ENCODE data around the gene CCDC183.

The CCDC183 gene

DNA sequence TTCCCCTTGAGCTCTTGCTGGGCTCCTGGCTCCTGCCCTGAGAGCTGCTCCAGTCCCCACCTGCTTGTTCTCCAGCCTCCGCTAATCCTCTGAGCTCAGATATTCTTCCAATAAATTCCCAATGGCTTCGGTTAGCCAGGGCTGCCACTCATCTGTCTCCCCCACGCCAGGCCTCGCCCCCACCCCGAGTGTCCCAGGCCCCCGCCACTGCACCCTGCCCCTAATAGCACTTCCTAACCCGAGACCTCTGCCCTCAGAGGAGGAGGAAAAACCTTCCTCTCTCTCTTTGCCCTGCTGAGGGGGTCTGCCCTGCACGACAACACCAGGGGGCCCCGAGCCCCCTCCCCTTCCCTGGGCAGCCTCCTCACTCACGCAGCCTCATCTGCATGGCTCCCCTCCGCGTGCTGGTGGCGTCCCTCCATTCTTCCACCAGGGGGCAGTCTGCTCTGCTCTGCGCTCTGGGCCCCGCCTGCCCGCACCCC, 26.4 kb upstream of the CCDC183 start:
- TF ChIP-seq CTCF (IDR thresholded peaks at IDR 0.05; ENCODE audit: low read depth, low read length) (peak; percentile 63), MYC (IDR thresholded peaks at IDR 0.05; ENCODE audit: low read depth, low read length) (no peak)
- no peak overlapping the region for H3K4me3 ChIP-seq (ENCODE audit: low read depth, low read length)
- peak; percentile 49 for DNase-seq (ENCODE audit: low read depth)

GRCh38 chr9:136771907-136772415, 24.2 kb upstream of the CCDC183 start:
- TF ChIP-seq CTCF (IDR thresholded peaks at IDR 0.05; ENCODE audit: low read depth, low read length) (no peak), MYC (IDR thresholded peaks at IDR 0.05; ENCODE audit: low read depth, low read length) (no peak), POLR2A (IDR thresholded peaks at IDR 0.05; ENCODE audit: extremely low read depth, insufficient read length) (no peak)
- TF ChIP-seq, protein P1, sequence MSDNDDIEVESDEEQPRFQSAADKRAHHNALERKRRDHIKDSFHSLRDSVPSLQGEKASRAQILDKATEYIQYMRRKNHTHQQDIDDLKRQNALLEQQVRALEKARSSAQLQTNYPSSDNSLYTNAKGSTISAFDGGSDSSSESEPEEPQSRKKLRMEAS (IDR thresholded peaks at IDR 0.05; ENCODE audit: low read depth, low read length), result no peak
- no peak overlapping the region for H3K4me3 ChIP-seq (ENCODE audit: low read depth, low read length)
- DNase-seq (ENCODE audit: low read depth), result no peak

DNA sequence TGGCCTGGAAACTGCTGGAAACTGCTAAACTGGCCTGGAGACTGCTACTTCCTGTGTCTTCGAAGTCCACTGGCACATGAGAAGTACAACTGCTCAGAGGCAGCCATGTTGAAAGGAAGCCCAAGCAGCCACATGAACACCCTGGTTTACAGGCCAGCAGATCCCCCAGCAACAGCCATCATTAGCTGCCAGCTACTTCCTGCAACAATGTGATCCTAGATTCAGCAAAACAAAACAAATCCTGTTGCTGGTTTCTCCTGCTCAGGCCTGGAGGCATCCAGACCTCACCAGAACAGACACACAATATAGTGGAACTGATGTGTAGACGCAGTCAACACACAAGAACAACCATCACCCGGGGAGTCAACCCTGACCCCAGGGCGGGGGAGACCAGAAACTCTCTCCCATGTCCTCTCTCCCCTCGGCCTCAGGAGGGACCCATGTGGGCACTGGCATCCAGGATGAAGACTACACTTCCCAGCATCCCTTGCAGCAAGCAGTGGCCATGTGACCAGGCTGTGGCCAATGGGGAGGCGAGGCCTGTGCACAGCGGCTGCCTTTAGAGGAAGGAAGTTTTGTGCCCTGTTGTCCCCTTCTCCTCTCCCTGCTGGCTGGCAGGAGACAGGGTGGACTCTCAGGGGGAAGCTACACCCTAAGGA, 22.6 kb upstream of the CCDC183 start:
- peak; percentile 70 for DNase-seq (ENCODE audit: low read depth)
- TF ChIP-seq, protein P1 (IDR thresholded peaks at IDR 0.05; ENCODE audit: low read depth, low read length), result peak; percentile 60; the same call in 1 of the 2 replicates
- TF ChIP-seq CTCF (IDR thresholded peaks at IDR 0.05; ENCODE audit: low read depth, low read length), result no peak
- TF ChIP-seq POLR2A (IDR thresholded peaks at IDR 0.05; ENCODE audit: extremely low read depth, insufficient read length), result no peak
- no peak for TF ChIP-seq MYC (IDR thresholded peaks at IDR 0.05; ENCODE audit: low read depth, low read length)
- H3K4me3 ChIP-seq (ENCODE audit: low read depth, low read length), result no peak overlapping the region

GRCh38 chr9:136774416-136775045, 21.6 kb upstream of the CCDC183 start:
- no peak for DNase-seq (ENCODE audit: low read depth)
- TF ChIP-seq CTCF (IDR thresholded peaks at IDR 0.05; ENCODE audit: low read depth, low read length) (no peak), POLR2A (IDR thresholded peaks at IDR 0.05; ENCODE audit: extremely low read depth, insufficient read length) (no peak), MYC (IDR thresholded peaks at IDR 0.05; ENCODE audit: low read depth, low read length) (no peak)
- TF ChIP-seq, protein P1 (IDR thresholded peaks at IDR 0.05; ENCODE audit: low read depth, low read length), result no peak
- no peak overlapping the region for H3K4me3 ChIP-seq (ENCODE audit: low read depth, low read length)

DNA sequence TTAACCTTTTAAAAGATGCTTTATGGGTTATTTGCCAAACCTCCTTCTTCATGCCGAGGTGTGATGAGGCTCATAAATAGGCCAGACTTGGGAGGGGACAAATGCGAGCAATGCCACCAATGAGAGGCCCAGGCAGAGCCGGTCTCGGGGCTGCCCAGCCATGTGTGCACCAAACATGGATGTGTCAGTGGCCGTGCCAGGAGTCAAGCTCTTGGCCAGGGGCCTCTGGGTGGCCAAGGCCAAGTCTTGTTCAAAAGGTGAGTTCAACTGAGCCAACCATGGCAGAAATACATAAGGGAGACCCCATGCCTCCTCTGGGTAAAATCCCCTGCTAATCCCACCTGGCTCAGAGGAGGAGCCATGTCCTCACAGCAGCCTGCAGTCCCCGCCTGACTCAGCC, 20.9 kb upstream of the CCDC183 start:
- TF ChIP-seq POLR2A (IDR thresholded peaks at IDR 0.05; ENCODE audit: extremely low read depth, insufficient read length) (no peak), MYC (IDR thresholded peaks at IDR 0.05; ENCODE audit: low read depth, low read length) (no peak), CTCF (IDR thresholded peaks at IDR 0.05; ENCODE audit: low read depth, low read length) (no peak)
- TF ChIP-seq, protein P1 (IDR thresholded peaks at IDR 0.05; ENCODE audit: low read depth, low read length), result no peak
- no peak for DNase-seq (ENCODE audit: low read depth)
- no peak overlapping the region for H3K4me3 ChIP-seq (ENCODE audit: low read depth, low read length)
